ENCODE results near the gene ZMYND11.

The ZMYND11 gene

GRCh38 chr10:135132-135600, at the start of gene ZMYND11:
ZMYND11 (plus strand) TSS chr10:135455; CDS start chr10:180013, 44,558 bp downstream.
- no peak for DNase-seq

GRCh38 chr10:86031-86430, 49.2 kb upstream of the ZMYND11 start:
- no peak for DNase-seq

GRCh38 chr10:87177-88080, 47.8 kb upstream of the ZMYND11 start:
- no peak for DNase-seq

- no peak for DNase-seq
Observed at GRCh38 chr10:88253-88652, 47.0 kb upstream of the ZMYND11 start.

GRCh38 chr10:89248-89647, 46.0 kb upstream of the ZMYND11 start:
- DNase-seq = no peak

GRCh38 chr10:90161-90560, 45.1 kb upstream of the ZMYND11 start:
- no peak for DNase-seq

GRCh38 chr10:91313-91712, 43.9 kb upstream of the ZMYND11 start:
- DNase-seq = no peak

GRCh38 chr10:92153-92552, 43.1 kb upstream of the ZMYND11 start:
- no peak for DNase-seq

- no peak for DNase-seq
Observed at GRCh38 chr10:92846-93245, 42.4 kb upstream of the ZMYND11 start.

- DNase-seq = no peak
Observed at GRCh38 chr10:94613-95012, 40.6 kb upstream of the ZMYND11 start.

GRCh38 chr10:95356-96115, 39.7 kb upstream of the ZMYND11 start:
- no peak for DNase-seq

GRCh38 chr10:96466-96865, 38.8 kb upstream of the ZMYND11 start:
- DNase-seq = no peak

GRCh38 chr10:104416-104815, 30.8 kb upstream of the ZMYND11 start:
- no peak for DNase-seq

GRCh38 chr10:104862-105565, 30.2 kb upstream of the ZMYND11 start:
- no peak for DNase-seq

GRCh38 chr10:105806-106205, 29.4 kb upstream of the ZMYND11 start:
- no peak for DNase-seq

- no peak for DNase-seq
Observed at GRCh38 chr10:106740-107139, 28.5 kb upstream of the ZMYND11 start.

- no peak for DNase-seq
Observed at GRCh38 chr10:112246-112645, 23.0 kb upstream of the ZMYND11 start.

GRCh38 chr10:124874-125273, 10.4 kb upstream of the ZMYND11 start:
- DNase-seq = no peak

GRCh38 chr10:127612-128432, 7.4 kb upstream of the ZMYND11 start:
- DNase-seq = no peak

- DNase-seq = no peak
Observed at GRCh38 chr10:129810-130209, 5.4 kb upstream of the ZMYND11 start.

GRCh38 chr10:132946-133898, 2.0 kb upstream of the ZMYND11 start:
- DNase-seq = no peak
